ENCODE results near the gene KLF15. TPM values are rescaled to one million over a fixed set of nuclear protein-coding genes. Genes with fewer than 3 reads are reported as not detected.

The KLF15 gene
- total and polyA plus RNA-seq, 2 of the 8 experiments (the other 6 are each of a cell fraction or from before 2014, with no cell fraction given): 15.7 to 19.5 TPM

- no peak overlapping the region for H4K91ac ChIP-seq (replicated peaks; ENCODE audit: insufficient read length, low read length)
- DNase-seq (ENCODE audit: low read depth in 1 of 2, low spot score in 2 of 2) (no peak), FAIRE-seq (no peak)
- H2AK5ac ChIP-seq (ENCODE audit: low read depth, low read length): peak overlapping the region; percentile 39; the same call in 1 of the 2 replicates
- POLR2A ChIA-PET (ENCODE audit: partially characterized antibody): no interaction called here
- H2BK5ac ChIP-seq (ENCODE audit: low read depth, low read length): no peak overlapping the region; the same call in 1 of the 2 replicates
- no peaks in the 10 kb centered on the region for H4K20me1 ChIP-seq (replicated peaks in 1 of 2; ENCODE audit: control insufficient read depth in 1 of 2, insufficient read depth in 2 of 2, low read length in 2 of 2)
- H3K36me3 ChIP-seq (ENCODE audit: control insufficient read depth in 2 of 4, insufficient read depth in 4 of 4, low read length in 3 of 4): no peaks in the 10 kb centered on the region
- H3K79me1 ChIP-seq (ENCODE audit: low read depth, low read length): no peaks in the 10 kb centered on the region
- TF ChIP-seq CHD1 (IDR thresholded peaks at IDR 0.05; ENCODE audit: low read depth, low read length) (no peak), CTBP2 (IDR thresholded peaks at IDR 0.05; ENCODE audit: borderline replicate concordance, insufficient read depth, insufficient read length, low read length) (no peak), GTF2F1 (IDR thresholded peaks at IDR 0.05; ENCODE audit: borderline replicate concordance, low read depth, low read length) (no peak), ATF2 (IDR thresholded peaks at IDR 0.05; ENCODE audit: low read length) (no peak)
- no peak overlapping the region for H2BK15ac ChIP-seq (ENCODE audit: low read length)
- CTCF ChIA-PET (ENCODE audit: partially characterized antibody): interaction anchor here (0.6 to 1.2 kb wide), 5 partner anchors 9 to 266 kb away, joined by 3 to 4 read pairs (median 3); no protein-coding TSS in a partner anchor
- H3K27me3 ChIP-seq (replicated peaks in 1 of 4; ENCODE audit: control insufficient read depth in 3 of 4, extremely low read depth in 1 of 4, insufficient read depth in 3 of 4, low read length in 3 of 4): peaks cover 8 to 27% (median 22%) of the 10 kb centered on the region in 4 experiments
- peaks cover 3% of the 10 kb centered on the region; the same call in 1 of the 2 replicates for H3K23me2 ChIP-seq (ENCODE audit: low read depth, low read length)
- H3K27ac ChIP-seq (ENCODE audit: low read depth, low read length): no peak overlapping the region
- no peak overlapping the region for H3K18ac ChIP-seq (ENCODE audit: extremely low read depth, low read length)
- no peak overlapping the region for H3K23ac ChIP-seq (ENCODE audit: insufficient read length)
- H3K9me3 ChIP-seq (ENCODE audit: insufficient read depth in 2 of 2, low read depth in 1 of 2, low read length in 1 of 2): no peaks in the 10 kb centered on the region
- H2BK20ac ChIP-seq (ENCODE audit: low read length): no peak overlapping the region
- H4K5ac ChIP-seq (ENCODE audit: insufficient read length, low read depth, low read length): no peak overlapping the region
- WGBS, 2 experiments (ENCODE audit: extremely low coverage in 1 of 2, insufficient coverage in 1 of 2, insufficient read length in 1 of 2, insufficient replicate concordance in 2 of 2, low coverage in 1 of 2, low lambda C conversion rate in 2 of 2, missing lambda C conversion rate in 1 of 2): 90% methylated on average over 13 of the region's 14 CpGs; no CpG with 5 or more reads in 1 of the 2 experiments
- no peak overlapping the region for H2BK120ac ChIP-seq (replicated peaks; ENCODE audit: low read depth, low read length)
- no peak overlapping the region for H3K14ac ChIP-seq (ENCODE audit: insufficient read length)
- H4K8ac ChIP-seq (ENCODE audit: extremely low read depth, insufficient read depth, low read length): no peak overlapping the region; the same call in 1 of the 2 replicates
- H2BK12ac ChIP-seq (ENCODE audit: low read depth, low read length): no peak overlapping the region
- no peak overlapping the region for H3K4ac ChIP-seq (replicated peaks; ENCODE audit: insufficient read length, low read depth, low read length)
- peaks cover 0 to 21% (median 1%) of the 10 kb centered on the region in 4 experiments; a peak in 3 of 7 replicates for H3K4me1 ChIP-seq (replicated peaks in 1 of 4; ENCODE audit: control insufficient read depth in 3 of 4, insufficient read depth in 4 of 4, low read length in 3 of 4)
- H3K9ac ChIP-seq (replicated peaks in 1 of 4; ENCODE audit: extremely low read depth in 1 of 4, low read depth in 3 of 4, low read length in 3 of 4): no peak overlapping the region
- H3K79me2 ChIP-seq (ENCODE audit: control insufficient read depth in 1 of 2, insufficient read depth in 2 of 2, low read length in 2 of 2): no peaks in the 10 kb centered on the region
- no peak overlapping the region for H3K4me2 ChIP-seq (ENCODE audit: insufficient read depth in 1 of 2, low read depth in 2 of 2, low read length in 2 of 2)
- H2AFZ ChIP-seq (ENCODE audit: low read length): no peak overlapping the region
- no peak overlapping the region for H3K4me3 ChIP-seq (ENCODE audit: extremely low read depth in 1 of 4, insufficient read depth in 2 of 4, low read depth in 3 of 4, low read length in 4 of 4)
- no peak overlapping the region for H3K56ac ChIP-seq (replicated peaks; ENCODE audit: insufficient read length, low read depth, low read length)
Measured at GRCh38 chr3:126398423-126399350, 41.5 kb upstream of the KLF15 start.

Data from H1 (cell line).